SU-DHL-6 (cell line): ENCODE measurements around the gene CD34.

ENCODE experiments used
- H2AFZ ChIP-seq: fragments of 200-600 bp; sonication (generic); 2 replicates; pipeline ENCODE4 v1.6.1; 2014; ENCODE audit warnings: low read depth, mild to moderate bottlenecking, moderate library complexity, mixed read lengths, antibody characterized with exemption, low read length; ENCODE audit not compliant: severe bottlenecking
- H3F3A ChIP-seq: fragments of 200-600 bp; shearing (Covaris generic); 2 replicates; pipeline ENCODE4 v1.6.0; 2016; ENCODE audit warnings: antibody characterized with exemption, mild to moderate bottlenecking; ENCODE audit not compliant: insufficient read depth
- H3K27ac ChIP-seq: fragments of 200-600 bp; sonication (generic); 2 replicates; pipeline ENCODE4 v1.5.1; 2016; ENCODE audit warnings: low read depth, mild to moderate bottlenecking, low read length, moderate library complexity, mixed read lengths
- H3K27me3 ChIP-seq: fragments of 200-600 bp; sonication (generic), shearing (Covaris generic); 2 replicates; pipeline ENCODE4 v1.6.0; 2014; ENCODE audit warnings: mild to moderate bottlenecking, low read length
- H3K36me3 ChIP-seq: fragments of 200-600 bp; sonication (generic); 2 replicates; pipeline ENCODE4 v1.6.1; 2014; ENCODE audit warnings: mild to moderate bottlenecking, low read length, mixed read lengths
- H3K4me2 ChIP-seq: fragments of 300-600, 200-600 bp; shearing (Covaris generic), sonication (generic); 2 replicates; pipeline ENCODE4 v1.6.0; 2014; ENCODE audit warnings: low read length, low read depth, mild to moderate bottlenecking; ENCODE audit not compliant: poor library complexity, severe bottlenecking
- H3K4me3 ChIP-seq: fragments of 200-600 bp; sonication (generic); 2 replicates; pipeline ENCODE4 v1.5.1; 2014; ENCODE audit warnings: antibody characterized with exemption, low read length, mild to moderate bottlenecking, mixed read lengths; ENCODE audit not compliant: insufficient read depth, poor library complexity, severe bottlenecking
- H3K79me2 ChIP-seq: fragments of 200-600 bp; sonication (generic); 2 replicates; pipeline ENCODE4 v1.6.1; 2014; ENCODE audit warnings: mild to moderate bottlenecking, low read length, moderate library complexity; ENCODE audit not compliant: insufficient read depth
- H3K9ac ChIP-seq: fragments of 200-600 bp; sonication (generic); 2 replicates; pipeline ENCODE4 v1.7.0; 2014; ENCODE audit warnings: mild to moderate bottlenecking, low read length
- H3K9me2 ChIP-seq: fragments of 200-600 bp; sonication (generic); replicated peaks from 2 replicates; pipeline ENCODE4 v1.6.1; 2014; ENCODE audit warnings: low read length; ENCODE audit not compliant: insufficient read depth
- H3K9me3 ChIP-seq: fragments of 200-600 bp; sonication (generic); 2 replicates; pipeline ENCODE4 v1.6.1; 2014; ENCODE audit warnings: low read length, mixed read lengths; ENCODE audit not compliant: insufficient read depth
- H4K20me1 ChIP-seq: fragments of 200-600 bp; sonication (generic); 2 replicates; pipeline ENCODE4 v1.6.1; 2014; ENCODE audit warnings: low read depth, mild to moderate bottlenecking, antibody characterized with exemption, low read length, moderate library complexity, mixed read lengths
- EZH2phosphoT487 ChIP-seq: fragments of 200-600 bp; sonication (generic), shearing (Covaris generic); conservative IDR thresholded peaks from 2 replicates; pipeline ENCODE4 v1.6.1; 2018; ENCODE audit warnings: mild to moderate bottlenecking, antibody characterized with exemption, low read length, moderate library complexity, mixed read lengths
- TF ChIP-seq, protein P1 (sequence below): fragments of 200-600 bp; sonication (generic); IDR thresholded peaks from one replicate; pipeline ENCODE4 v1.5.1; 2017; ENCODE audit warnings: antibody characterized with exemption, mild to moderate bottlenecking, low read length, moderate library complexity; ENCODE audit not compliant: insufficient read depth, poor library complexity, severe bottlenecking

The CD34 gene

DNA sequence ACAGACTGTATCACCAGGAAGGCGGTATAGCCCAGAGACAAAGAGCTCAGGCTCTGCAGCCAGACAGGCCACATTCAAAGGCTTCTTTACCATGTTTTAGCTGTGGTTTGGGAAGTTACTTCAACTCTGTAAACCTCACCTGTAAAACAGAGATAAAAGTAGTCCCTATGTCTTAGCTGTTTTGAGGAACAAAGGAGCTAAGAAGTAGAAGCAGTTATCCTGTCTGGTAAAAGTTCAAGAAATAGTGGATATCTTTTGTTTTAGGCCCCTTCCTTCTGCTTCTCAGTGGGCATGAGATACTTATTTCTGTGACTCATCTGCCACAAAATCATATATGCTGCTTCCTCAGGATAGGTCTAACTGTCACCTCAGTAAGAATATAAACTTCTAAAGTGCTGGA, 6.5 kb downstream of the CD34 start:
- H3K36me3 ChIP-seq: no peaks in the 10 kb centered on the region
- no peaks in the 10 kb centered on the region for H3K27me3 ChIP-seq
- no peak overlapping the region for H3K27ac ChIP-seq
- no peaks in the 10 kb centered on the region for H3K9me2 ChIP-seq
- no peak overlapping the region for H2AFZ ChIP-seq
- no peaks in the 10 kb centered on the region for H3K9me3 ChIP-seq
- H4K20me1 ChIP-seq: no peaks in the 10 kb centered on the region
- no peak overlapping the region for H3K4me2 ChIP-seq
- no peaks in the 10 kb centered on the region for H3K79me2 ChIP-seq
- H3K4me3 ChIP-seq: no peak overlapping the region
- H3F3A ChIP-seq: no peaks in the 10 kb centered on the region
- H3K9ac ChIP-seq: no peak overlapping the region
- TF ChIP-seq, protein P1, sequence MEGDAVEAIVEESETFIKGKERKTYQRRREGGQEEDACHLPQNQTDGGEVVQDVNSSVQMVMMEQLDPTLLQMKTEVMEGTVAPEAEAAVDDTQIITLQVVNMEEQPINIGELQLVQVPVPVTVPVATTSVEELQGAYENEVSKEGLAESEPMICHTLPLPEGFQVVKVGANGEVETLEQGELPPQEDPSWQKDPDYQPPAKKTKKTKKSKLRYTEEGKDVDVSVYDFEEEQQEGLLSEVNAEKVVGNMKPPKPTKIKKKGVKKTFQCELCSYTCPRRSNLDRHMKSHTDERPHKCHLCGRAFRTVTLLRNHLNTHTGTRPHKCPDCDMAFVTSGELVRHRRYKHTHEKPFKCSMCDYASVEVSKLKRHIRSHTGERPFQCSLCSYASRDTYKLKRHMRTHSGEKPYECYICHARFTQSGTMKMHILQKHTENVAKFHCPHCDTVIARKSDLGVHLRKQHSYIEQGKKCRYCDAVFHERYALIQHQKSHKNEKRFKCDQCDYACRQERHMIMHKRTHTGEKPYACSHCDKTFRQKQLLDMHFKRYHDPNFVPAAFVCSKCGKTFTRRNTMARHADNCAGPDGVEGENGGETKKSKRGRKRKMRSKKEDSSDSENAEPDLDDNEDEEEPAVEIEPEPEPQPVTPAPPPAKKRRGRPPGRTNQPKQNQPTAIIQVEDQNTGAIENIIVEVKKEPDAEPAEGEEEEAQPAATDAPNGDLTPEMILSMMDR: no peak
- TF ChIP-seq EZH2phosphoT487: no peak

DNA sequence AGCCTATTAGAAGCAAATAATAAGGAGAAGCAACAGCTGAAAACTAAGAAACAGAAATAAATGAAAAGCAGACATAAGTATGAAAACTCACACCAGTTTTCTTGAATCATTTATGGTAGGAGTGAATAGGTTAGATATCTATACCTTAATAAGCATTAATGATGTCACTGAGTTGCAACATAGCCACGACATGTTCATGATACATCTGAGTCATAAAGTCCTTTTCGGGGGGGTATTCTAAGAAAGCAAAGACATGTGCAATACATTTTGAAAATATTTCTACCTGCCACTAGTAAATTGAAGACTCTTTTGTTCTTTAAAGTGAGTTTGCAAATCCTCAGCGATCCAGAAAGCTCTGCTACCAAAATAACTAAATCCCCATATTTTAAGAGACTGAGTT, 7.2 kb downstream of the CD34 start:
- Histone ChIP-seq H3K36me3 (no peaks in the 10 kb centered on the region), H3K4me2 (no peak overlapping the region), H3K9me2 (no peaks in the 10 kb centered on the region), H4K20me1 (no peaks in the 10 kb centered on the region), H3F3A (no peaks in the 10 kb centered on the region), H3K79me2 (no peaks in the 10 kb centered on the region), H3K9me3 (no peaks in the 10 kb centered on the region), H3K4me3 (no peak overlapping the region), H2AFZ (no peak overlapping the region), H3K27me3 (no peaks in the 10 kb centered on the region), H3K27ac (no peak overlapping the region), H3K9ac (no peak overlapping the region)
- TF ChIP-seq, protein P1: no peak
- no peak for TF ChIP-seq EZH2phosphoT487

DNA sequence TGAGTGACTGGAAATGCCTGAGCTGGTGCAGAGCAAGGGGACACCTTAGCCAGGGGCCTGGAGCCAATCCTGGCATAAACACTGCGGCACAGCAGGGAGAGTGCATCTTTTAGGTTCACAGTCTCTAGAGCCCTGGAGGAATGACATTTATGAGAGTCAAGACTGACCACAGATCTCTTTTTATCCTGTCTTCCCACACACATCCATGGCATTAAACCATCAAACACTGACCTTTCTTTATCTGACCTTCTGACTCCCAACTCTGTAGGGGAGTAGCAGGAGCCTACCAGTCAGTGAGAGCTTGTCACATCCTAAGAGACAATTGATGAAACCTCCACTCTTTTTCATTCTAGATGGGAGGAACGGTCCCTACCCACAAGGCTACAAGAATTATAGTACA, 7.9 kb downstream of the CD34 start:
- Histone ChIP-seq H3K27me3 (no peaks in the 10 kb centered on the region), H3K27ac (no peak overlapping the region), H3K9me3 (no peaks in the 10 kb centered on the region), H2AFZ (no peak overlapping the region), H3K79me2 (no peaks in the 10 kb centered on the region), H3K4me3 (no peak overlapping the region), H3K9ac (no peak overlapping the region), H3K36me3 (no peaks in the 10 kb centered on the region), H3K9me2 (no peaks in the 10 kb centered on the region), H4K20me1 (no peaks in the 10 kb centered on the region), H3K4me2 (no peak overlapping the region), H3F3A (no peaks in the 10 kb centered on the region)
- TF ChIP-seq, protein P1: no peak
- TF ChIP-seq EZH2phosphoT487: no peak

DNA sequence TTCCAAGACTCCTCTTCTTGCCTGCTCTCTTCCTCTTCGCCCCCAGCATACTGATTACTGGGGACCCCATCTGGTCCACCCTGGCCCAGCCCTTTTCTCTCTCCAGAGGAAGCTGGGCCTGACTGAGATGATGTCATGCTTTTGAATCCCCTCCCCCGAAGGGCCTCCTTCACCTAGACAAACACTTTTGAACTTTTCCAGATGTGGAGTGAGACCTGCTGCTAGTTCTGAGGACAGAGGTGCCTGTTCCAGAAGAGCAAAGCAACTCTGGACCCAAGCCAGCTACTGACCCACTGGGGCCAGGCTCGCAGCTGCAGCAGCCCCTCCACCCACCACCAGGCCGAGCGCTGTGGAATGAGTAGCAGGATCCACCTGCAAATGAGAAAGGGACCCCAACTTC, 8.4 kb downstream of the CD34 start:
- H2AFZ ChIP-seq: no peak overlapping the region
- no peak overlapping the region for H3K9ac ChIP-seq
- no peaks in the 10 kb centered on the region for H4K20me1 ChIP-seq
- H3K27ac ChIP-seq: no peak overlapping the region
- H3K4me2 ChIP-seq: no peak overlapping the region
- H3K79me2 ChIP-seq: no peaks in the 10 kb centered on the region
- H3K9me3 ChIP-seq: no peaks in the 10 kb centered on the region
- no peaks in the 10 kb centered on the region for H3K27me3 ChIP-seq
- H3K4me3 ChIP-seq: no peak overlapping the region
- H3K9me2 ChIP-seq: no peaks in the 10 kb centered on the region
- H3K36me3 ChIP-seq: no peaks in the 10 kb centered on the region
- TF ChIP-seq EZH2phosphoT487: no peak
- TF ChIP-seq, protein P1: no peak
- H3F3A ChIP-seq: no peaks in the 10 kb centered on the region
